Activated T-helper 1 cell treated with anti-CD3 and anti-CD28 coated beads, Interleukin-2, amount 50 U/mL, for 16 hours (primary cell): ENCODE data around the gene SDF2L1.
"Not testable (repeated sequence)": the region's sequence is repeated elsewhere in the genome, so short reads cannot be mapped to it uniquely, and the experiment has no call there.

Source experiments
- DNase-seq, 2 donors: peaks; one replicate each; pipeline ENCODE4 v3.0.0-alpha.2; 2020; ENCODE audit warnings: low read depth in 1 of 2, low spot score in 1 of 2

Gene SDF2L1, protein sequence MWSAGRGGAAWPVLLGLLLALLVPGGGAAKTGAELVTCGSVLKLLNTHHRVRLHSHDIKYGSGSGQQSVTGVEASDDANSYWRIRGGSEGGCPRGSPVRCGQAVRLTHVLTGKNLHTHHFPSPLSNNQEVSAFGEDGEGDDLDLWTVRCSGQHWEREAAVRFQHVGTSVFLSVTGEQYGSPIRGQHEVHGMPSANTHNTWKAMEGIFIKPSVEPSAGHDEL

DNA sequence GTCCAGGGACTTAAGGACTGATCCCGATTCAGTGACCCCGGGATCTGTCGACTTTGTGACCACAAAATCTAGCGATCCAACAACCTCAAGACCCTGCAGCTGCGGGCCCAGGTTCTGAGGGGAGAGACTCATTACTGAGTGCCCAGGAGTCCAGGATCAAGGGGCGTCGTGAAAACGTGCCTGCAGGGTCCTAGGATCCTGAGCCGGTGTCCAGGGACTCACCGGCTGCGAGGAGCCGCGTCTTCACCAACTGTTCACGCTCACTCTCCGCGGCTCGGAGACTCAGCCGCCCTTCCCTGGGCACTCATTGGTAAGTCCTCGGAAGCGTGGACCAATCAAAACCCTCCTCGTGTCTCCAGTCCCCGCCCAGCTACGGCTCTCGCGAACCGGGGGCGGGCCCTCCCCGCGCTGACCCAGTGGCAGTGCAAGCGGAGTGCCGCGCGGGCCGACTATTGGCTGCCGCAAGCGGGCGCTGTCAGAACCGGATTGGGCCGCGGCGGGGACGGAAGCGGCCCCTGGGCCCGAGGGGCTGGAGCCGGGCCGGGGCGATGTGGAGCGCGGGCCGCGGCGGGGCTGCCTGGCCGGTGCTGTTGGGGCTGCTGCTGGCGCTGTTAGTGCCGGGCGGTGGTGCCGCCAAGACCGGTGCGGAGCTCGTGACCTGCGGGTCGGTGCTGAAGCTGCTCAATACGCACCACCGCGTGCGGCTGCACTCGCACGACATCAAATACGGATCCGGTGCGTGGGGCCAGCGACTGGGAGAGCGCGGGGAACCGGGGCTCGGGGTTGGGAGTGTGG, at the start of gene SDF2L1:
Gene SDF2L1, plus strand, starts transcription at position 514 of the 795 bp plus-strand sequence. Its CDS starts 35 bp downstream, at position 549.
- peak; percentile 92 to 97 for DNase-seq

DNA sequence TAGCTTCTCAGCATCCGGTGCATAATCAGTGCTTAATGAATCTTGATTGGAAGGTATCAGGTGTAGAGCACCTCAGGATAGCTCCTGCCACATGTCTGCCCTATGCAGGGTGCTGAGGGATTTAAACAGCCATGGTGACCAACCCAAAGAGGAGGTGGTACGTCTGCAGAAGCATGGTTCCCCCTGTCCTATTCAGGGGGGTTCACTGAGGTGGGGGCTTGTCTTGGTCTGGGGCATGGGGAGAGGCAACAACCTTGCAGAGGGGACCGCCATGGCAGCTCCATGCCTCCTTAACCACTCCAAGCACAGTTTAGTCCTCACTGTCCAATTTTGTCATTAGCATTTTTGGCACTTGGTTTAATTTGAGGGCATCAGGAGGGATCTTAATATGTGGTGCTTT, 49.7 kb upstream of the SDF2L1 start:
- DNase-seq = no peak

DNA sequence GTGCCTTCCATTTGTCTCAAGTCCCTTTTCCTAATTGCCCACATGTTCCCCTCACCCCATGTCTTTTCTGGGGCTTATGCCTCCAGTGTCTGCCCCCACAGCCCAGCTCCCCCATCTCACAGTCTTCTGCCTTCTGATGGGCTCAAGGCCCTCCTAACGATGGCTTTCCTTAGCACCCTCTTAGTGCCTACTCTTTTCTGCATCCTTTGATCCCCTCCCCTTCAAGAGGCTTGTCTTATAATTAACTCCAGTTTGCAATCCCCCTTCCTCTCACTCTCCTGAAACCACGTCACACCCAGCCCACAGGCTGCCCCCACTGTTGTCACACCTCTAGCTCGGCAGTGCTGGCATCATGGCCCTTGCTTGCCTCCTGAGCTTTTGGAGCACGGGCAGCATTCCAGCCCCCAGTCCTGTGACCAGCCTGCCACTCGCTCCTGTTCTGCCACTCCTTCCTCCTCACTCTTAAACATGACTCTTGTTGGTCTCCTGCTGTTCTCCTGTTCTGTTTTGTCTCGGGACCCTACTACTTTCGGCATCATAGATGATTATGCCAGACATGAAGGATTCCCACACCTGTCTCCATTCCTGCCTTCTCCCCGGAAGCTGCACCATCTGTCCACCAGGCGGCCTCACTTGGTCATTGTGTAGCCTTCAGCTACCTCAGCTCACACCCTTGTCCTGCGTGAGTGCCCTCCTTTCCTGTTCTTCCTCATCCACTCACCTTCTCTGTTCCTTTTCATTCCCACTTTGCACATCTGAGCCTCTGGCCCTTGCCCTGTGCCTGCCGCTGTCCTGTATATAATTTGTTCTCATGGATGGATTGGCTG, 48.5 kb upstream of the SDF2L1 start:
- DNase-seq = no peak

DNA sequence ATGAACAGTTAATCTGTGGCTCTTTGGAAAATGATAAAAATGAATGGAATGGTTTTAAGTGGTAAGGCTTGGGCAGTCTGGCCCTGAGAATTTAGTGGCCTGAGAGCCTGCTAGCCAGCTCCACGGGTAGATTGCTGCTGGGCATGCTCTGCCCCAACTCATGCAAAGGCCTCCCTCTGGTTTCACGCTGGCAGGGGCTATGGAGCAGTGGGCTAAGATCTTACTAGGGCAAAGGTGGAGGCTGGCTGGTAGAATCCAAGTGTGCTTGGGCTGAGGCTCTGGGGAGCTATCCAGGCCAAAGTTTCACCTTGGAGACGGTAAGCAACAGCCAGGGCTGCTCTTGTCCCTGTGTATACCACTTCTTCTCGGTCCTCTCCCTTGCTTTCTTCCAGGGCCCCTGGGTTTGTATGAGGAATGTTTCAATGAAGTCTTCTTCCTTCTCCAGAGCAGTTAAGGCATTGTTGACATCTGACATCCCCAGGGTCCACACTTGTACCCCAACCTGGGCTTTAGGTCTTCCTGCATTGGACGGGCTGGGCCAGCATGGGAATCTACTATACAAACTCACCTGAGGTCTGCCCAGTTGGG, 47.1 kb upstream of the SDF2L1 start:
- no peak for DNase-seq

DNA sequence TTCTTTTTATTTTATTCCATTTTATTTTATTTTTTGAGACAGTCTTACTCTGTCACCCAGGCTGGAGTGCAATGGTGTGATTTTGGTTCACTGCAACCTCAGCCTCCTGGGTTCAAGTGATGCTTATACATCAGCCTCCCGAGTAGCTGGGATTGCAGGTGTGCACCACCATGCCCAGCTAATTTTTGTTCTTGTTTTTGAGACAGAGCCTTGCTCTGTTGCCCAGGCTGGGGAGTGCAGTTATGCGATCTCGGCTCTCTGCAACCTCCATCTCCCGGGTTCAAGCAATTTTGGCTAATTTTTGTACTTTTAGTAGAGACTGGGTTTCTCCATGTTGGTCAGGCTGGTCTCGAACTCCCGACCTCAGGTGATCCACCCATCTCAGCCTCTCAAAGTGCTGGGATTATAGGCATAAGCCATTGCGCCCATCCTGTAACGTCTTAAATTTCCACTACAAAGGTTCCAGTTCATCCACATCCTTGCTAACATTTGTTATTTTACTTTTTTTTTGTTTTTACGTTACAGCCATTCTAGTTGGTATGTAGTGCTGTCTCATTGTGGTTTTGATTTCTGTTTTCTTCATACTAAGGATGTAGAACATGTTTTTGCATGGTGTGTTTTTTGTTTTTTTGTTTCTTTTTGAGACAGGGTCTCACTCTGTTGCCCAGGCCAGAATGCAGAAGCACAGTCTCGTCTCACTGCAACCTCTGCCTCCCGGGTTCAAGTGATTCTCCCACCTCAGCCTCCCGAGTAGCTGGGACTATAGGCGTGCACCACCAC, 45.6 kb upstream of the SDF2L1 start:
- DNase-seq = not testable (repeated sequence)

DNA sequence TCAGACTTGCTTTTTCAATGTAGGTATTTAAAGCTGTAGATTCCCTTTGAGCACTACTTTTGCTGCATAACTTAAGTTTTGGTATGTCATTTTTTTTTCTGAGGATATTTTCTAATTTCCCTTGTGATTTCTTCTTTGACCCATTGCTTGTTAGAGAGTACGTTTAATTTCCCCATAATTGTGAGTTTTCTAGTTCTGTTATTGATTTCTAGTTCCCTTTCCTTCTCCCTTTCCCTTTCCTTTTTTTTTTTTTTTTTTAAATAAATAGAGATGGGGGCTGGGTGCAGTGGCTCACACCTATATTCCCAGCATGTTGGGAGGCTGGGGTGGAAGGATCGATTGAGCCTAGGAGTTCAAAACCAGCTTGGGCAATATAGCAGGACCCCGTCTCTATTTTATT, 43.8 kb upstream of the SDF2L1 start:
- DNase-seq = no peak

DNA sequence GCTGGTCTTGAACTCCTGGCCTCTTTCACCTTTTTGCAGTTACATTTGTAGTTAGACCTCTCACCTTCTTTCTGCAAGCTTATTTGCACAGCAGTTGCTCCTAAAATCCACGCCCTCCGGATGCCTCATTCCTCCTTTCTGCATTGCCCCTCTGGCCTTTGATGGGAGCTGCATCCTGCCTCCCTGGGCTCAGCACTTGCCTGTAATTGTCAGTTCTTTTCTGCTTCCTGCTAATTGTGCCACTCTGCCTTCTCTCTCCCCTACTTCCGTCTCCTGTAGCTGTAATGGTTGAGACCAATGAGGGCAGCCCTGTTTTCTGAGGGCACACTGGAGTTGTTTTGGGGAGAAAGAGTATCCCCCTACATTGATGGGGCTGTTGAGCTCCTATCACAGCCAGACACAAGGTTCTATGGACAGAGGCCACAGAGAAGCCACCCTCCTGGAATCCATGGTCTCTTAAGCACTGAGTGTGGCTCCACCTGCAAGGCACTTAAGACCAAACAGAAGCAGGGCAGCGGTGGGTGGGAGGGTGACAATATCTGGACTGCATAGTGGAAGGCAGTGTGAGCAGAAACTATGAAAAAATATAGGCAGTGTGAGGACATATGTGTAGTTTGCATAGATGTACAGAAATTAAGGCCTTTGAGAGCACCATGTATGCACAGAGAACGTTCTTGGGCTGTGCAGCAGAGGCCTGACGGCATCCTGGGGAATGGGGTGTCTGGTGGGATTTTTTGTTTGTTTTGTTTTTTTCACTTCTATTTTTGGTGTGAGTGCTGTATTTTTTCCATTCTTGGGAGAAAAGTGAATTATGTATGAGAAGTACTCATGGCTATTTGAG, 42.8 kb upstream of the SDF2L1 start:
- DNase-seq = no peak

DNA sequence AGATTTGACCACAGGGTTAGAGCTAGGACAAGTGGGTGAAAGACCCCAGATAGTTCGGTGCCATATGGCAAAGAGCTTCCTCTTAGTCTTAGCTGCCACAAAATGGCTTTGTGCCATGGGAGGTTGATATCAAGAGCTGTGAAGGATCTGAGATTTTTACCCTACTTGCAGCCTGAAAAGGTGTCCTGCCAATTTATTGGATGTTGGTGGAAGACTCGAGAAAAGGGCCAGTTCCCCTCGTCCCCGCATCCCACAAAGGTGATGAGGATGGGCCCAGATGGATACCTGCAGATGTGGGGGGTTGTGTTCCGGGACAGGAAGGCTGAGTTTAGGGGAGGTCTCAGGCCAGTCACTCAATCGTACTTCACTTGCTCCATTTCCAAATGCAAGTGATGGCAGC, 39.5 kb upstream of the SDF2L1 start:
- DNase-seq = no peak

DNA sequence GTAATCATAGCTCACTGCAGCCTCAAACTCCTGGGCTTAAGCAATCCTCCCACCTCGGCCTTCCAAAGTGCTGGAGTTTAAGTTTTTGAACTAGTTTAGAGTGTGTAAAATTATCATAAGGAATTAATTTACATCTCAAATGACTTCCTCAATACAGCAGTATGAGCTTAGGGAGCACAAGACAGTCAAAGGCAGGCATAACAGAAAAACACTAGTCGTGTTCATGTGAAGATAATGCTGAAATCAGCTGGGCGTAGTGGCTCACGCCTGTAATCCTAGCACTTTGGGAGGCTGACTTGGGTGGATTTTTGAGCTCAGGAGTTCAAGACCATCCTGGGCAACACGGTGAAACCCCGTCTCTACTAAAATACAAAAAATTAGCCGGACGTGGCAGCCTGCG, 38.1 kb upstream of the SDF2L1 start:
- no peak for DNase-seq

DNA sequence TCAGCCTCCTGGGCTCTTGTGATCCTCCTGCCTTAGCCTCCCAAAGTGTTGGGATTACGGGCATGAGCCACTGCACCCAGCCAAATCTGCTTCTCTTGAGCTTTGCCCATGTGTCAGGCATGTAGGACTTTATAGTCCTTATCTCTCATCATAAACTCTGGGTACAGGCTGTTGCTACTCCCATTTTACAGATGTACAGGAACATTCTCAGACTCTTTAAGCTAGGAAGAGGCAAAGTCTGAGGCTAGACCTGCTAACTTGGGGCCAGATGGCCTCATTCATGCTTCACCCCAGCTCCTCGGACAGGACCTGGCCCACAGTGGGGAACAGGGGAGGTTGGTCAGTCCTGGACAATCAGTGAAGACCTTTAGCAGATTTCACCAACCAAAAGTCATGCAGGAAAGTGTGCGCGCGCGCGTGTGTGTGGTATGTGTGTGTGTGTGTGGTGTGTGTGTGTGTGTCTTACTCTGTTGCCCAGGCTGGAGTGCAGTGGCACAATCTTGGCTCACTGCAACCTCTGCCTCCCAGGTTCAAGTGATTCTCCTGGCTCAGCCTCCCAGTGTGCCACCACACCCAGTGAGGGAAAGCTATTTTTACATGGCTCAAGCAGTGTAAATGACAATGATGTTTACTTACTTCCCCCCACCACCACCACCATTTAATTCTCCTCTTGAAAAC, 36.1 kb upstream of the SDF2L1 start:
- no peak for DNase-seq

DNA sequence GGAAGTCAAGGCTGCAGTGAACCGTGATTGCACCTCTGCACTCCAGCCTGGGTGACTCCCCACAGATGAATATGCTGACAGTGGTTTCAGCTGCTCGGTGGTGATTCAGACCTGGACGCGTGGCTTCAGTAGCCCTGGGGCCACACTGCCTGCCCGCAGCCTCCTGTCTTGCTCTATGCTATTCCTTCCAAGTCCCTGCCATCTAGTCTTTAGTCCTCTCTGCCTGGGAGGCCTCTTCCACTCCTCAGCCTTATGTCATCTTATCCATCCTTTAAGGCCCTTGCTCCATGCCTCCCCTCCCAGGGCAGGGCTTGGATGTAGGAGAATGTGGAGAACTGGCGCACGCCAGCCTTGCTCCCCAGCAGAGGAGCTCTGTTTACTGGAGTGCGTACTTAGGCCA, 35.3 kb upstream of the SDF2L1 start:
- no peak for DNase-seq

DNA sequence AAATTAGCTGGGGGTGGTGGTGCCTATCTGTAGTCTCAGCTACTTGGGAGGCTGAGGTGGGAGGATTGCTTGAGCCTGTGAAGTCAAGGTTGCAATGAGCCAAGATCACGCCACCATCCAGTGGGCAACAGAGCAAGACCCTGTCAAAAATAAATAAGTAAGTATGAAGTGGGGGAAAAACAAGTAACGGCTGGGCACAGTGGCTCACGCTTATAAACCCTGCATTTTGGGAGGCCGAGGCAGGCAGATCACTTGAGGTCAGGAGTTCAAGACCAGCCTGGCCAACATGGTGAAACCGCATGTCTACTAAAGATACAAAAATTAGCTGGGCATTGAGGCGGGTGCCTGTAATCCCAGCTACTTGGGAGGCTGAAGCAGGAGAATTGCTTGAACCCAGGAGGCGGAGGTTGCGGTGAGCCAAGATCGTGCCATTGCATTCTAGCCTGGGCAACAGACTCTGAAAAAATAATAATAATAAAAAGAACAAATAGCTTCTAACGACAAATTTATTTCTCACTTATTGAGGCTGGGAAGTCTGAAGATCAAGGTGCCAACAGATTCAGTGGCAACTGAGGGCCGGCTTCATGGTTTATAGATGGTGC, 32.4 kb upstream of the SDF2L1 start:
- DNase-seq = not testable (repeated sequence)

DNA sequence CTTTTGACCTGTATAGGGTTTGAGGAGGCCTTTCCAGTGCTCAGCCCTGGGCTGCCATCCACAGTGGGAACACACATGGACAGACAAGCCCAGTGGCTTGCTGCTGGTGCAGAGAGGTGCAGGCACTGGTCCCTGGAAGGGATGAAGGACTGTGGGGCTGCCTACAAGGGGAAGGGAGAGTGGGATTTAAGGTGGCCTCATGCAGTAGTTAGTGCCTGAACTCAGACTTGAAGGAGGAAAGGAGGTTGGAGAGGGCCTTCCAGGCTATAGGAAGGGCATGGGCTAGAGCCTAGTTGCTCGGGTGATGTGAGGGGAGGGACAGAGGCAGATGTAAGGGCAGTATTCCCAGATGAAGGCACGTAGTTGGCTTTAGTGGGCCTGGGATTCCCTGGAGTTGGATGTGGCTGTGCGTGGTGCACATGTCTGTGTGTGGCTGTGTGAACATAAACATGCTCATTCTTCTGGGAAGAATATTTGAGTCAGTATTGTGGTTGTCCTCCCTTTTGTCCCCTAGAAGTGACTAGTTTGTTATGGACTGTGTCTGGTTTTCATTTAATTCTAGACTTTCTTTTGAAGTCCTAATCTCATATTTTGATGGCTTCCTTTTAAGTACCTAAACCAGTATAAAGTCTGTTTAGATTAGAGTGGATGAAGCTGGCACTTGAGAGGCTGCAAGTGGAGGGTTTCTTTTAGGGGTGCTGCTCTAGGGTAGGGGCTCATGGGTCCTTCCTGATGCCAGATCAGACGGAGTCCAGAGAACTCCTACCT, 30.7 kb upstream of the SDF2L1 start:
- no peak for DNase-seq

DNA sequence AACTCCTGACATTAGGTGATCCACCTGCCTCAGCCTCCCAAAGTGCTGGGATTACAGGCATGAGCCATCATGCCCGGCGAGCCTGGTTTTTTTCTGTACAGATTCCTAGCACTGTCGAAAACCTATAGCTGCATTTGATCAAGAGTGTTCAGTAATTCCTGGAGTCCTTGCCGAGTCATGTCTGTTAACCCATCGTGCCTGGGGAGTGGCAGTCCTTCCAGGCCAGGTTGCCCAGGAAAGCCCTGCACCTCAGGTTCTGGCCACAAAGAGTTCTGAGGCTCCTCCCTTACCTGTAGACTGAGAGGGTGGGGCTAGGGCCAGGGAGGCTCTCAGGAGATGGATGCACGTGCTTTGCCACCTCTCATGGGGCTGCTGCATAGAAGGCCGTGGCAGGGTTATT, 29.2 kb upstream of the SDF2L1 start:
- no peak for DNase-seq

DNA sequence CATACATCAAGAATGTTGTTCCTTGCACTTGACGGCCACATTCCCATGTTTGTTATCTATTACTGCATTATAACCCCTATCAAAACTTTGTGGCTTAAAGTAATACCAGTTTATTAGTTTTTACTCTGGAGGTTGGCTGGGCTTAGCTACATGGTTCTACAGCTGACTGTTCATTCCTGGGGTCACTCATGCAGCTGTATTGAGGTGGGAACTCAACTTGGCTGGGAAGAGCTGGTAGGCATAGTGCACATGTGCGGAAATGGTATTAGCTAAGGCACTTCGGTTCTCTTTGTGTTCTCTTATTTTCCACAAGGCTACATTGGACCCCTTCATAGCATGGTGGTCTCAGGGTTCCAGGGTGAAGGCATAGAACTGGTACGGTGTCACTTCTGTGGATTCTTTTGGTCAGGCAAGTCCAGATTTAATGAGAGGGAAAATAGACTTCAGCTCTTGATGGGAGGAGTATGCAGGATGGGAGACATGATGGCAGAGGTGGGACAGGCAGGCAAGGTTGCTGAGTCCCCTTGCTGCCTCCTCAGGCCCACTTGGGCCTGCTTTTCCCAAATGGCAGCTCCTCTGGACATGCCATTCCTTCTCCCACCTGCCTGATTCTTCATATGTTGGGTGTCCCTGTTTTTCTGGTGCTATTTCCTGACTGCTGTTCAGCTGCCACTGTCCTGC, 28.4 kb upstream of the SDF2L1 start:
- no peak for DNase-seq

DNA sequence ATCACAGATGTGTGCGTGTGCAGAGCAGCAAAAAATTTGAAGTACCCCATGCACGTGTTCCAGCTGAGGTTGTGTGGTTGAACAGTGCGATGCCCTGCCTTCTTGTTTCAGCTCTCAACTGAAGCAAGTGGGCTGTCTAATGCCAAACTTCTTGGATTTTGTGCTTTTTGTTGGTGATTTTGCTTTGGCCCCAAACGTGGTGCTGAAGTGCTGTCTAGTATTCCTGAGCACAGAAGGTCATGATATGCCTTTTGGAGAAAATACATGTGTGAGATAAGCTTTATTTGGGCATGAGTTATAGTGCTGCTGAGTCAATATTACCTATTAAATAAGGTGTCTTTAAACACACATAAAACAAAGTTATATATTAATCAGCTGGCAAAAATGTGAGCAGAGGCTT, 26.4 kb upstream of the SDF2L1 start:
- no peak for DNase-seq

DNA sequence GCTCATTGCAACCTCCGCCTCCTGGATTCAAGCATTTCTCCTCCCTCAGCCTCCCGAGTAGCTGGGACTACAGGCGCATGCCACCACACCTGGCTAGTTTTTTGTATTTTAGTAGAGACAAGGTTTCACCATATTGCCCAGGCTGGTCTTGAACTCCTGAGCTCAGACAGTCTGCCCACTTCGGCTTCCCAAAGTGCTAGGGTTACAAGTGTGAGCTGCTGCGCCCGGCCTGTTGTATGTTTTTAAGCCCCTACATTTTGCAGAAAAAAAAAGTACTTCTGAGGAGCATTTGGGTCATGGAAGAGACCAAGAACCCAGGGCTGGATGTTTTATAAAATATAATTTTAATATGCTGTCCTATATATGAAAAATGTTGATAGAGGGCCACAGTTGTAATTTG, 24.8 kb upstream of the SDF2L1 start:
- DNase-seq = not testable (repeated sequence)

DNA sequence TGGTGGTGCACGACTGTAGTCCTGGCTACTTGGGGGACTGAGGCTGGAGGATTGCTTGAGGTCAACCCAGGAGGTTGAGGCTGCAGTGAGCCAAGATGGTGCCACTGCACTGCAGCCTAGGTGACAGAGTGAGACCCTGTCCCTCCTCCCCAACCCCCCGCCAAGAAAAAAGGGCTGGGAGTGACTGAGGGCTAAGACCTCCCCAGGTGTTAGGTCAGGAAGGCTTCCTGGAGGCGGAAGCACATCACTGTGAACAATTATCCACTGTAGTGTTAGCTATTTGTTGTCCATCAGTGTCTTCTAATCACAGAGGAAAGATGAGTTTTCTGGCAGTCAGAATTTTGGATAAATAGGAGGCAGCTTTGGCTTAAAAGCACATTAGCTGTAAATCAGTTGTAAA, 21.1 kb upstream of the SDF2L1 start:
- no peak for DNase-seq
